H1 (cell line): ENCODE data around the gene CCDC83. TPM values are rescaled to one million over a fixed set of nuclear protein-coding genes. Genes with fewer than 3 reads are reported as not detected.

Source experiments
- CTCF ChIA-PET: fragments of 300-600 bp; sonication (Branson Sonifier 250); formaldehyde crosslinking; loops from one replicate; lab custom pipeline; 2021; ENCODE audit not compliant: partially characterized antibody; lab: Charles Lee
- POLR2A ChIA-PET: fragments of 300-600 bp; sonication (Branson Sonifier 250); formaldehyde crosslinking; loops from one replicate; lab custom pipeline; 2021; ENCODE audit warnings: inconsistent platforms; ENCODE audit not compliant: partially characterized antibody; lab: Charles Lee
- DNase-seq, 2 experiments: peaks; one replicate each; pipeline versions ENCODE4 v3.0.0 to v3.0.0-alpha.2; 2010 to 2022; ENCODE audit warnings: low spot score in 2 of 2, low read depth in 1 of 2, mixed read lengths in 1 of 2
- FAIRE-seq: peaks from 2 replicates; lab custom pipeline; 2011; peaks lifted over from hg19 to GRCh38; lab: Jason Lieb, UNC
- H2AFZ ChIP-seq: 2 replicates; pipeline ENCODE4 v1.8.1; 2012; ENCODE audit warnings: low read length, inconsistent platforms
- H2AK5ac ChIP-seq: 2 replicates; pipeline ENCODE4 v1.6.1; 2013; ENCODE audit warnings: low read depth, low read length
- H2BK120ac ChIP-seq: replicated peaks from 2 replicates; pipeline ENCODE3; 2013; ENCODE audit warnings: low read depth, low read length, inconsistent platforms
- H2BK12ac ChIP-seq: 2 replicates; pipeline ENCODE4 v1.6.1; 2013; ENCODE audit warnings: low read depth, low read length
- H2BK15ac ChIP-seq: 2 replicates; pipeline ENCODE4 v1.6.1; 2013; ENCODE audit warnings: low read length
- H2BK20ac ChIP-seq: 2 replicates; pipeline ENCODE4 v1.6.1; 2013; ENCODE audit warnings: low read length
- H2BK5ac ChIP-seq: 2 replicates; pipeline ENCODE4 v1.6.1; 2013; ENCODE audit warnings: low read depth, low read length
- H3K14ac ChIP-seq: 2 replicates; pipeline ENCODE4 v1.6.1; 2013; ENCODE audit warnings: inconsistent platforms; ENCODE audit not compliant: insufficient read length
- H3K18ac ChIP-seq: 2 replicates; pipeline ENCODE4 v1.6.1; 2013; ENCODE audit warnings: low read length; ENCODE audit errors: extremely low read depth
- H3K23ac ChIP-seq: 2 replicates; pipeline ENCODE4 v1.6.1; 2013; ENCODE audit warnings: inconsistent platforms; ENCODE audit not compliant: insufficient read length
- H3K23me2 ChIP-seq: 2 replicates; pipeline ENCODE4 v1.6.1; 2013; ENCODE audit warnings: low read depth, low read length
- H3K27ac ChIP-seq: 2 replicates; pipeline ENCODE4 v1.6.1; 2011; ENCODE audit warnings: low read depth, low read length, inconsistent platforms
- H3K27me3 ChIP-seq, 4 experiments: replicated peaks in 1 of 4; 1 replicate in 1 of 4; 2 replicates in 3 of 4; pipeline versions ENCODE4 v1.6.1 to v1.8.1; 2011 to 2013; ENCODE audit warnings: low read length in 3 of 4, mild to moderate bottlenecking in 3 of 4, inconsistent platforms in 2 of 4, mixed read lengths in 2 of 4, moderate library complexity in 1 of 4; ENCODE audit not compliant: control insufficient read depth in 3 of 4, insufficient read depth in 3 of 4; ENCODE audit errors: extremely low read depth in 1 of 4
- H3K36me3 ChIP-seq, 4 experiments: 2 replicates each; pipeline versions ENCODE4 v1.6.1 to v1.8.1; 2011 to 2013; ENCODE audit warnings: mild to moderate bottlenecking in 4 of 4, low read length in 3 of 4, moderate library complexity in 2 of 4, control low read depth in 1 of 4, inconsistent platforms in 1 of 4; ENCODE audit not compliant: insufficient read depth in 4 of 4, control insufficient read depth in 2 of 4
- H3K4ac ChIP-seq: replicated peaks from 2 replicates; pipeline ENCODE3; 2013; ENCODE audit warnings: low read length, low read depth, mixed read lengths, inconsistent platforms; ENCODE audit not compliant: insufficient read length
- H3K4me1 ChIP-seq, 4 experiments: replicated peaks in 1 of 4; 1 replicate in 1 of 4; 2 replicates in 3 of 4; pipeline versions ENCODE4 v1.6.1 to v1.8.1; 2011 to 2013; ENCODE audit warnings: low read length in 3 of 4, inconsistent platforms in 2 of 4, mixed read lengths in 1 of 4; ENCODE audit not compliant: insufficient read depth in 4 of 4, control insufficient read depth in 3 of 4
- H3K4me2 ChIP-seq, 2 experiments: 2 replicates each; pipeline versions ENCODE4 v1.6.1 to v1.8.1; 2011 to 2013; ENCODE audit warnings: low read depth in 2 of 2, low read length in 2 of 2, control low read depth in 1 of 2, inconsistent platforms in 1 of 2, mild to moderate bottlenecking in 1 of 2; ENCODE audit not compliant: insufficient read depth in 1 of 2
- H3K4me3 ChIP-seq, 4 experiments: fragments of 200-600, 300-600 bp in 1 of 4; sonication (generic), shearing (Covaris generic), sonication (Bioruptor Twin) in 1 of 4; 2 replicates each; pipeline versions ENCODE4 v1.5.1 to v1.8.1; 2011 to 2016; ENCODE audit warnings: low read length in 4 of 4, low read depth in 3 of 4, control low read depth in 2 of 4, inconsistent platforms in 2 of 4, mild to moderate bottlenecking in 2 of 4, mixed read lengths in 1 of 4, moderate library complexity in 1 of 4; ENCODE audit not compliant: insufficient read depth in 2 of 4; ENCODE audit errors: extremely low read depth in 1 of 4
- H3K56ac ChIP-seq: replicated peaks from 2 replicates; pipeline ENCODE3; 2013; ENCODE audit warnings: low read depth, mild to moderate bottlenecking, mixed read lengths, low read length, inconsistent platforms; ENCODE audit not compliant: insufficient read length
- H3K79me1 ChIP-seq: 2 replicates; pipeline ENCODE4 v1.6.1; 2013; ENCODE audit warnings: low read depth, low read length, control low read depth
- H3K79me2 ChIP-seq, 2 experiments: 2 replicates each; pipeline versions ENCODE4 v1.6.1 to v1.8.1; 2012 to 2013; ENCODE audit warnings: low read length in 2 of 2, mild to moderate bottlenecking in 2 of 2, inconsistent platforms in 1 of 2; ENCODE audit not compliant: insufficient read depth in 2 of 2, control insufficient read depth in 1 of 2
- H3K9ac ChIP-seq, 4 experiments: replicated peaks in 1 of 4; 1 replicate in 1 of 4; 2 replicates in 3 of 4; pipeline versions ENCODE4 v1.6.1 to v1.8.1; 2011 to 2013; ENCODE audit warnings: low read depth in 3 of 4, low read length in 3 of 4, control low read depth in 2 of 4, mild to moderate bottlenecking in 2 of 4, moderate library complexity in 2 of 4, inconsistent platforms in 1 of 4; ENCODE audit errors: extremely low read depth in 1 of 4
- H3K9me3 ChIP-seq, 2 experiments: 2 replicates each; pipeline versions ENCODE4 v1.6.1 to v1.8.1; 2012 to 2013; ENCODE audit warnings: mild to moderate bottlenecking in 2 of 2, moderate library complexity in 2 of 2, control low read depth in 1 of 2, inconsistent platforms in 1 of 2, low read depth in 1 of 2, low read length in 1 of 2, mixed read lengths in 1 of 2; ENCODE audit not compliant: insufficient read depth in 2 of 2
- H4K20me1 ChIP-seq, 2 experiments: replicated peaks in 1 of 2; 2 replicates each; pipeline versions ENCODE3 to v1.8.1; 2011 to 2013; ENCODE audit warnings: inconsistent platforms in 2 of 2, low read length in 2 of 2, mild to moderate bottlenecking in 1 of 2; ENCODE audit not compliant: insufficient read depth in 2 of 2, control insufficient read depth in 1 of 2
- H4K5ac ChIP-seq: 2 replicates; pipeline ENCODE4 v1.6.1; 2013; ENCODE audit warnings: low read length, low read depth, mixed read lengths, inconsistent platforms; ENCODE audit not compliant: insufficient read length
- H4K8ac ChIP-seq: 2 replicates; pipeline ENCODE4 v1.8.0; 2013; ENCODE audit warnings: mild to moderate bottlenecking, moderate library complexity, low read length, inconsistent platforms; ENCODE audit not compliant: insufficient read depth; ENCODE audit errors: extremely low read depth
- H4K91ac ChIP-seq: replicated peaks from 2 replicates; pipeline ENCODE3; 2013; ENCODE audit warnings: low read length, mixed read lengths, inconsistent platforms; ENCODE audit not compliant: insufficient read length
- GABPA ChIP-seq: IDR thresholded peaks from 2 replicates; pipeline ENCODE4 v1.6.1; 2011; ENCODE audit warnings: mild to moderate bottlenecking, low read length, moderate library complexity, borderline replicate concordance; ENCODE audit not compliant: insufficient read depth
- PHF8 ChIP-seq: fragments of 200-600 bp; sonication (generic); conservative IDR thresholded peaks from 2 replicates; pipeline ENCODE4 v1.7.1; 2012; ENCODE audit warnings: low read depth, mild to moderate bottlenecking, inconsistent platforms, low read length, moderate library complexity
- RAD21 ChIP-seq, 2 experiments: IDR thresholded peaks in 1 of 2; conservative IDR thresholded peaks in 1 of 2; 2 replicates each; pipeline ENCODE4 v1.6.1; 2011; ENCODE audit warnings: low read depth in 2 of 2, low read length in 2 of 2, improper control_type of control experiment in 1 of 2, inconsistent platforms in 1 of 2, mild to moderate bottlenecking in 1 of 2, moderate library complexity in 1 of 2
- TBP ChIP-seq: IDR thresholded peaks from 2 replicates; pipeline ENCODE4 v1.6.1; 2011; ENCODE audit warnings: low read depth, low read length, improper control_type of control experiment
- YY1 ChIP-seq: IDR thresholded peaks from 2 replicates; pipeline ENCODE4 v1.6.1; 2011; ENCODE audit warnings: low read depth, mild to moderate bottlenecking, low read length
- WGBS, 2 experiments: shearing (Covaris generic) in 1 of 2; methylation state at CpG; one replicate each; pipeline versions ENCODE4 v1.1.6 to v1.1.7; 2013 to 2015; ENCODE audit warnings: low lambda C conversion rate in 2 of 2, mixed read lengths in 2 of 2, inconsistent platforms in 1 of 2, low coverage in 1 of 2, missing lambda C conversion rate in 1 of 2; ENCODE audit not compliant: insufficient replicate concordance in 2 of 2, insufficient coverage in 1 of 2, insufficient read length in 1 of 2; ENCODE audit errors: extremely low coverage in 1 of 2, missing lambda C conversion rate in 1 of 2; 5-methylcytosine and 5-hydroxymethylcytosine counted together
- polyA plus RNA-seq, 7 experiments: library from polyadenylated mRNA; depleted of rRNA in 3 of 7; stranded (reverse) in 5 of 7; unstranded in 2 of 7; fragments of >200 nt in 5 of 7; fragments of 200-250 nt in 2 of 7; gene quantifications; 1 replicate in 5 of 7; 2 replicates in 1 of 7; 4 replicates in 1 of 7; pipeline versions ENCODE4 v1.2.1 to v1.2.3, GENCODE V29; 2011 to 2013; ENCODE audit warnings: missing spikeins in 2 of 7, mixed read lengths in 2 of 7
- total RNA-seq: library from RNA; stranded (reverse); fragmentation: NEBNext Ultra II Directional; extraction: Animal tissue kit (Norgen Biotek cat#: 25700); gene quantifications from 2 replicates; pipeline ENCODE4 v1.2.1, GENCODE V29; 2021
- TF ChIP-seq, protein P1 (sequence below), 3 experiments: IDR thresholded peaks; 1 replicate in 2 of 3; 2 replicates in 1 of 3; pipeline versions ENCODE4 v1.5.1 to v1.6.1; 2011; ENCODE audit warnings: low read length in 3 of 3, mild to moderate bottlenecking in 3 of 3, inconsistent platforms in 2 of 3, low read depth in 1 of 3, moderate library complexity in 1 of 3; ENCODE audit not compliant: insufficient read depth in 1 of 3; ENCODE audit errors: control extremely low read depth in 1 of 3

Gene CCDC83
- total and polyA plus RNA-seq, 2 of the 8 experiments (the other 6 are each of a cell fraction or from before 2014, with no cell fraction given), result not detected

- H3K14ac ChIP-seq, result no peak overlapping the region
- H4K20me1 ChIP-seq, result no peaks in the 10 kb centered on the region
- H3K56ac ChIP-seq, result no peak overlapping the region
- H3K4me3 ChIP-seq, result peak overlapping the region; percentile 55 to 91 (median 65); a peak in 5 of 8 replicates
- no peaks in the 10 kb centered on the region for H3K36me3 ChIP-seq
- H4K91ac ChIP-seq, result no peak overlapping the region
- H3K4ac ChIP-seq, result no peak overlapping the region
- H3K27me3 ChIP-seq, result peaks cover 0 to 35% (median 18%) of the 10 kb centered on the region in 4 experiments; a peak in 6 of 7 replicates
- H4K8ac ChIP-seq, result no peak overlapping the region
- H3K4me1 ChIP-seq, result peaks cover 0 to 3% (median 2%) of the 10 kb centered on the region in 4 experiments; a peak in 4 of 7 replicates
- no peak overlapping the region for H3K9ac ChIP-seq
- POLR2A ChIA-PET, result interaction anchor here (1.1 to 1.5 kb wide), 2 partner anchors 91 to 162 kb away, joined by 3 to 8 read pairs; partner anchors contain the start of gene TMEM126A
- H3K4me2 ChIP-seq, result peak overlapping the region; percentile 83 to 91
- H2BK120ac ChIP-seq, result no peak overlapping the region
- H3K18ac ChIP-seq, result no peak overlapping the region
- no peak overlapping the region for H2BK12ac ChIP-seq
- no peak overlapping the region for H4K5ac ChIP-seq
- DNase-seq (peak in 1 of 2 experiments; percentile 56), FAIRE-seq (no peak)
- no peak overlapping the region for H2BK20ac ChIP-seq
- H3K79me1 ChIP-seq, result no peaks in the 10 kb centered on the region
- peaks cover 10% of the 10 kb centered on the region; the same call in 1 of the 2 replicates for H3K23me2 ChIP-seq
- H3K23ac ChIP-seq, result no peak overlapping the region
- no peaks in the 10 kb centered on the region for H3K79me2 ChIP-seq
- no peak overlapping the region for H2AK5ac ChIP-seq
- TF ChIP-seq PHF8, result no peak
- no peak for TF ChIP-seq TBP
- TF ChIP-seq RAD21 (IDR thresholded peaks at IDR 0.05 in 1 of 2, conservative IDR thresholded peaks at IDR 0.05 in 1 of 2; ENCODE audit: low read depth in 2 of 2, low read length in 2 of 2), result peak; percentile 18 to 37; a peak in 2 of 4 replicates
- no peak for TF ChIP-seq GABPA
- TF ChIP-seq YY1, result peak; percentile 67; the same call in 1 of the 2 replicates
- TF ChIP-seq, protein P1, sequence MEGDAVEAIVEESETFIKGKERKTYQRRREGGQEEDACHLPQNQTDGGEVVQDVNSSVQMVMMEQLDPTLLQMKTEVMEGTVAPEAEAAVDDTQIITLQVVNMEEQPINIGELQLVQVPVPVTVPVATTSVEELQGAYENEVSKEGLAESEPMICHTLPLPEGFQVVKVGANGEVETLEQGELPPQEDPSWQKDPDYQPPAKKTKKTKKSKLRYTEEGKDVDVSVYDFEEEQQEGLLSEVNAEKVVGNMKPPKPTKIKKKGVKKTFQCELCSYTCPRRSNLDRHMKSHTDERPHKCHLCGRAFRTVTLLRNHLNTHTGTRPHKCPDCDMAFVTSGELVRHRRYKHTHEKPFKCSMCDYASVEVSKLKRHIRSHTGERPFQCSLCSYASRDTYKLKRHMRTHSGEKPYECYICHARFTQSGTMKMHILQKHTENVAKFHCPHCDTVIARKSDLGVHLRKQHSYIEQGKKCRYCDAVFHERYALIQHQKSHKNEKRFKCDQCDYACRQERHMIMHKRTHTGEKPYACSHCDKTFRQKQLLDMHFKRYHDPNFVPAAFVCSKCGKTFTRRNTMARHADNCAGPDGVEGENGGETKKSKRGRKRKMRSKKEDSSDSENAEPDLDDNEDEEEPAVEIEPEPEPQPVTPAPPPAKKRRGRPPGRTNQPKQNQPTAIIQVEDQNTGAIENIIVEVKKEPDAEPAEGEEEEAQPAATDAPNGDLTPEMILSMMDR (IDR thresholded peaks at IDR 0.05; ENCODE audit: control extremely low read depth in 1 of 3, insufficient read depth in 1 of 3, low read depth in 1 of 3, low read length in 3 of 3), result peak; percentile 23 to 46 (median 24); a peak in 3 of 4 replicates
- 0 out of 2 replicates have a peak overlapping the region, but pooled peaks have one; percentile 99 for H2AFZ ChIP-seq
- H2BK5ac ChIP-seq, result no peak overlapping the region
- no peaks in the 10 kb centered on the region for H3K9me3 ChIP-seq
- no peak overlapping the region for H2BK15ac ChIP-seq
- no peak overlapping the region for H3K27ac ChIP-seq
- 25% methylated on average over 4 of the region's 4 CpGs; no CpG with 5 or more reads in 1 of the 2 experiments for WGBS, 2 experiments
- CTCF ChIA-PET, result interaction anchor here (0.6 to 3.6 kb wide), 17 partner anchors 13 to 405 kb away, joined by 3 to 22 read pairs (median 4); partner anchors contain the start of genes CCDC83 and TMEM126A
These were observed 45.3 kb upstream of the CCDC83 start for GRCh38 chr11:85809863-85810262.
